Measurements from ENCODE around the gene NAA35.
"Not testable (repeated sequence)": the region's sequence is repeated elsewhere in the genome, so short reads cannot be mapped to it uniquely, and the experiment has no call there.

NAA35 gene

GRCh38 chr9:85944672-85945071 lies 3.7 kb downstream of the NAA35 start:
- DNase-seq (ENCODE audit: low spot score) = no peak

GRCh38 chr9:85949586-85950335 lies 8.8 kb downstream of the NAA35 start:
- no peak for DNase-seq (ENCODE audit: low spot score)

- DNase-seq (ENCODE audit: low spot score) = no peak
Measured at GRCh38 chr9:85959955-85960354, 19.0 kb downstream of the NAA35 start.

GRCh38 chr9:85960688-85961093 lies 19.7 kb downstream of the NAA35 start:
- DNase-seq (ENCODE audit: low spot score) = no peak

GRCh38 chr9:85964526-85964925 lies 23.6 kb downstream of the NAA35 start:
- no peak for DNase-seq (ENCODE audit: low spot score)

GRCh38 chr9:85964949-85965348 lies 24.0 kb downstream of the NAA35 start:
- DNase-seq (ENCODE audit: low spot score) = no peak

GRCh38 chr9:85969727-85970126 lies 28.8 kb downstream of the NAA35 start:
- no peak for DNase-seq (ENCODE audit: low spot score)

- no peak for DNase-seq (ENCODE audit: low spot score)
Measured at GRCh38 chr9:85971731-85972130, 30.8 kb downstream of the NAA35 start.

- no peak for DNase-seq (ENCODE audit: low spot score)
Measured at GRCh38 chr9:85973238-85973637, 32.3 kb downstream of the NAA35 start.

GRCh38 chr9:85974055-85974547 lies 33.2 kb downstream of the NAA35 start:
- not testable (repeated sequence) for DNase-seq (ENCODE audit: low spot score)

- no peak for DNase-seq (ENCODE audit: low spot score)
Measured at GRCh38 chr9:85978496-85978895, 37.5 kb downstream of the NAA35 start.

- no peak for DNase-seq (ENCODE audit: low spot score)
Measured at GRCh38 chr9:85981369-85981768, 40.4 kb downstream of the NAA35 start.

GRCh38 chr9:85984457-85984856 lies 43.5 kb downstream of the NAA35 start:
- DNase-seq (ENCODE audit: low spot score) = no peak

GRCh38 chr9:85987236-85987635 lies 46.3 kb downstream of the NAA35 start:
- DNase-seq (ENCODE audit: low spot score) = no peak

GRCh38 chr9:85994191-85994590 lies 53.2 kb downstream of the NAA35 start:
- DNase-seq (ENCODE audit: low spot score) = no peak

- no peak for DNase-seq (ENCODE audit: low spot score)
Measured at GRCh38 chr9:85995097-85995496, 54.2 kb downstream of the NAA35 start.

GRCh38 chr9:85995599-85995998 lies 54.7 kb downstream of the NAA35 start:
- no peak for DNase-seq (ENCODE audit: low spot score)

GRCh38 chr9:86005253-86005775 lies 64.4 kb downstream of the NAA35 start:
- no peak for DNase-seq (ENCODE audit: low spot score)

GRCh38 chr9:86009133-86009532 lies 68.2 kb downstream of the NAA35 start:
- DNase-seq (ENCODE audit: low spot score) = no peak

GRCh38 chr9:86020731-86021130 lies 79.8 kb downstream of the NAA35 start:
- no peak for DNase-seq (ENCODE audit: low spot score)

- no peak for DNase-seq (ENCODE audit: low spot score)
Measured at GRCh38 chr9:86021166-86021565, 80.2 kb downstream of the NAA35 start.

GRCh38 chr9:86022687-86023266 lies 81.8 kb downstream of the NAA35 start:
- DNase-seq (ENCODE audit: low spot score) = no peak

GRCh38 chr9:86027767-86028166 lies 86.8 kb downstream of the NAA35 start:
- DNase-seq (ENCODE audit: low spot score) = no peak

Measured in CD4-positive, alpha-beta T cell treated with Interleukin-2 at 100 ng/mL for 4 hours (primary cell).